ENCODE measurements around the gene FIS1.

Gene FIS1

DNA sequence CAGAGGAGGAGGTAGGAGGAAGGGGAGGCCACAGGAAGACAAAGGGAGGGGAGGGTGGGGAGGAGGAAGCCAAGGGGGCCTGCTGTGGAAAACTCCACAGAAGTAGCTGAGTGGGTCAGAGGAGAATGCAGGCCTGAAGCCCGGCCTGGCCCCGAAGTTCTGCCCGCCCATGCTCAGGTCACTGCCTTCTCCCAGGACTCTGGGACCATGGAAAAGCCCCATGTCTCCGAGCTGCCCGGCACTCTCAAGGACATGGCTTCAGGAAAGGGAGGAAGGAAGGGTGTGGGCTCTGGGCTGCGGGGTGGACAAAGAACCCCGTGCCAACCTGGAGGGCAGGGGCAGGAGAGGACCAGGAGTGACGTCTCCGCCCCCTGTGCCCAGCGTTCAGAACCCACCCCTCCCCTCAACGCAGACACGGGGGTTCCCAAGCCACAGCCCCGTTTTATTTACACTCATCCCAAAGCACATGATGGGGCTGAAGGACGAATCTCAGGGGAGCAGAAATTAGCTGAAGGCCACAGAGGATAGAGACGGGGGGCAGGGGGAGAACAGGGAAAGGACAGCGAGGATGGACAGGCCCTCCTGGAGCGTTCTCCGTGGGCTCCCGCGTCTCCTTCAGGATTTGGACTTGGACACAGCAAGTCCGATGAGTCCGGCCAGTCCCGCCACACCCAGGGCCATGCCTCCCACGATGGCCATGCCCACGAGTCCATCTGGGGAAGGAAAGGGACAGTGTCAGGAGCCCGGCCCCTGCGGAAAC is 5.5 kb downstream of the FIS1 start:
- no peak overlapping the region for H3K4me3 ChIP-seq (ENCODE audit: low read depth, low read length)
- TF ChIP-seq, protein P1, sequence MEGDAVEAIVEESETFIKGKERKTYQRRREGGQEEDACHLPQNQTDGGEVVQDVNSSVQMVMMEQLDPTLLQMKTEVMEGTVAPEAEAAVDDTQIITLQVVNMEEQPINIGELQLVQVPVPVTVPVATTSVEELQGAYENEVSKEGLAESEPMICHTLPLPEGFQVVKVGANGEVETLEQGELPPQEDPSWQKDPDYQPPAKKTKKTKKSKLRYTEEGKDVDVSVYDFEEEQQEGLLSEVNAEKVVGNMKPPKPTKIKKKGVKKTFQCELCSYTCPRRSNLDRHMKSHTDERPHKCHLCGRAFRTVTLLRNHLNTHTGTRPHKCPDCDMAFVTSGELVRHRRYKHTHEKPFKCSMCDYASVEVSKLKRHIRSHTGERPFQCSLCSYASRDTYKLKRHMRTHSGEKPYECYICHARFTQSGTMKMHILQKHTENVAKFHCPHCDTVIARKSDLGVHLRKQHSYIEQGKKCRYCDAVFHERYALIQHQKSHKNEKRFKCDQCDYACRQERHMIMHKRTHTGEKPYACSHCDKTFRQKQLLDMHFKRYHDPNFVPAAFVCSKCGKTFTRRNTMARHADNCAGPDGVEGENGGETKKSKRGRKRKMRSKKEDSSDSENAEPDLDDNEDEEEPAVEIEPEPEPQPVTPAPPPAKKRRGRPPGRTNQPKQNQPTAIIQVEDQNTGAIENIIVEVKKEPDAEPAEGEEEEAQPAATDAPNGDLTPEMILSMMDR (IDR thresholded peaks at IDR 0.05; ENCODE audit: insufficient read depth, low read length, missing control alignments): no peak
- ChIA-PET CTCF (interaction anchor here (1.7 to 3.0 kb wide), 2 partner anchors 47 to 95 kb away, joined by 8 to 13 read pairs; no protein-coding TSS in a partner anchor), POLR2A (no interaction called here)
- no peak for DNase-seq (ENCODE audit: low read depth, low spot score)

DNA sequence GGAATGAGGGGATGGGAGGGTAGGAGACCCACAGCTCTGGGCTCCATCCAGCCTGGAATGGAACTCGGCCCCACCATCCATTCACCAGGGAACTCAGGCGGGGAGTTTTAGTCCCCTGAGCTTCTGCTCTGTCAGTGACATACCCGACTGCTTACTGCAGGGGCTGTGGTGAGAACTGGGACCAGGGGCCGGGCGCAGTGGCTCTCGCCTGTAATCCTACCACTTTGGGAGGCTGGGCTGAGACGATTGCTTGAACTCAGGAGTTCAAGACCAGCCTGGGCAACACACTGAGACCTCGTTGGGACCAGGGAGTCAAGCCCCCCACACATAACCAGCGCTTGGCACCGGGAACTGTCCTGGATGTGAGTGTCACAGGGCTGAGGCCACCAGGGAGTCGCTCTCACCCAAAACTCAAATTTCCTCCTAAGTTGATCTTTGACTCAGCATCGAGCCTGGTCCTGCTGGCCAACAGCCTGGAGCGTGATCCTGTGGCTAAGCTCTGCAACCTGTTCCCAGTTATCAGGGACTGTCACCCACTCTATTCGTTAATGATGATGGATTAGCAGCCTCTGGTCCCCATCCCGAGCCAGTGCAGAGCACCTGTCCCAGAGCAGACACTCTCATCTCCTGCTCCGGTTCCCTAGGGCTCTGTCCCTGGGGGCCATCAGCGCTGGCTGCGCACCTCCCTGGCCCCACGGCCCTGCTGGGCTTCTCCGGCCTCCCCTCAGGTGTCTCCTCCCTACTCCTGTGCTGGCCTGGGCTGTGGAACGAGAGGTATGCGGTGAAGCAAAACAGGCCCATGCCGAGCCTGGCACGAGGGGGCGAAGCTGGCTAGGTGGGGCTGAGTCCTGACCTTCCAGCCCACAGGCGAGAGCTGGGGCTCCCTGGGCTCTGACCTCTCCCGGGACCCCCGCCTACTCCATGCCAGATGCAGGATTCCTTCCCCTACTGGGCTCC is 6.4 kb downstream of the FIS1 start:
- CTCF ChIA-PET: interaction anchor here (0.8 to 3.0 kb wide), 3 partner anchors 20 to 94 kb away, joined by 3 to 13 read pairs (median 8); partner anchors contain the start of gene ZNHIT1

DNA sequence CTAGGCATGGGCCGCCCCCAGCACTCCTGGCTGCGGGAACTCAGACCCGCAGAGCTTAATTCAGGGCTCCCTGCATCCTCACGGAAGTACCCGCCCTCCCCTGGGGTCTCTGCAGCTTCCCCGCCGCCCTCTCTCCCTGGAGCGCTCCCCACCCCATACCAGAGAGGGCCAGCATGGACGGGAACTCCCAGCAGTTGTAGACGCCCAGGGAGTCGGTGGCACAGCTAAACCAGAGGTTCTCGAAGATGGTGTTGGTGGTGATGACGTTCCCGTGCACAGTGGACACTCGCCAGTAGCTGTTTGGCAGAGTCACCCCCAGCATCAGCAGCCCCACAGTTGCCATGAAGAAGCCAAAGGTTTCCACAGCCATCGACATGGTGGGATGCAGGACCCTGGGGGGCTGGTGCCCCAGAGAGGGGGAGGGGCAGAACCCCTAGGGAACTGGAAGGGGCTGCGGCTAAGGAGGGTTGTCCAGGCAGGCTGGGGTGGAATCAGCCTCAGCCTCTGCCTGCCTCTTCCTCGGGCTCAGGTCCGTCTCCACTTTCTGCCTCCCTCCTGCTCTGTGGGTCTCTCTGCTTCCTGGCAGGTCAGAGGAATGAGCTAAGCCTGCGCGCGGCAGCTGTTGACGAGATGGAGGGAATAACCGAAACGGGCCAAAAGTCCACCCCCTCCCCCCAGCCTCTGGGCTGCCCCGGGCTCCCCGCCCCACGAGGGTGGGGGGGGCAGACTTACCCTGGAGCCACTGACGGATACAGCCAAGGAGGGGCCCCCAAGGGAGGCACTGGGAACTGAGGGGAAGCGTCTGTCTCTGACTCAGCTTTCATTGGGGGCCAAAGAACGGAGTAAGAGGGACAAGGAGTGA is 7.4 kb downstream of the FIS1 start, which contains the start of gene CLDN15:
Gene CLDN15, minus strand, starts transcription at position 597 of the 862 bp plus-strand sequence. Its CDS starts 221 bp downstream, at position 376.
- TF ChIP-seq, protein P1 (IDR thresholded peaks at IDR 0.05; ENCODE audit: insufficient read depth, low read length, missing control alignments): no peak
- H3K4me3 ChIP-seq (ENCODE audit: low read depth, low read length): no peak within 1 kb of the TSS
- ChIA-PET CTCF (interaction anchor here (0.8 to 3.0 kb wide), 3 partner anchors 9 to 93 kb away, joined by 3 to 13 read pairs (median 4); partner anchors contain the start of gene ZNHIT1), POLR2A (interaction anchor here (0.9 kb wide), 1 partner anchor 11 kb away, joined by 4 read pairs; no protein-coding TSS in a partner anchor)
- no peak for DNase-seq (ENCODE audit: low read depth, low spot score)

More for the DNA sequence above, 6.4 kb downstream of the FIS1 start:
- TF ChIP-seq, protein P1 (IDR thresholded peaks at IDR 0.05; ENCODE audit: insufficient read depth, low read length, missing control alignments): no peak
- POLR2A ChIA-PET: interaction anchor here (0.9 kb wide), 1 partner anchor 12 kb away, joined by 4 read pairs; no protein-coding TSS in a partner anchor
- no peak overlapping the region for H3K4me3 ChIP-seq (ENCODE audit: low read depth, low read length)
- DNase-seq (ENCODE audit: low read depth, low spot score): no peak

DNA sequence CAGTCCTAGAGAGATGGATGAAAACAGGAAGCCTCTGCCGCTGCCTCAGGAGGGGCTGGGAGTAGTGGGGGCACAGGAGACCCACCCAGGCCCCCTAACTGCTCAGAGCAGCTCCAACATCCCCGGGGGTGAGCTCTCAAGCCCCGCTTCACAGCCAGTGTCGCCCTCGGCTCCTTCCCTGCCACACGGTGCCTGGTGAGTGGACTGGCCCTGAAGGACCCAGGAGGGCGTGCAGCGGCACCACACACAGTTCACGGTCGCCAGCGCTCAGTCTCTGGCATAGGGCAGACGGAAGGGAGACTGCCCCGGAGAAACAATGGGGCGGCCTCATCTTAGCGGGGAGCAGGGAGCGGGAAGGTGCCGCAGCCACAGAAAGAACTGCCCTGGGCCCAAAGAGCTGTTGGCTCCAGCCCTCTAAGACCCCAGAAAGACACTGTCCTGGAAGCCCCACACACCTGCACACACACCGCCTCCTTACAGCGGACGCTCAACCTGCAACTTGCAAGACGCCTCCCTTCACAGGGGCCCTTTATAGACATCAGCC is 8.5 kb downstream of the FIS1 start:
- no peak for DNase-seq (ENCODE audit: low read depth, low spot score)
- no peak overlapping the region for H3K4me3 ChIP-seq (ENCODE audit: low read depth, low read length)
- TF ChIP-seq, protein P1 (IDR thresholded peaks at IDR 0.05; ENCODE audit: insufficient read depth, low read length, missing control alignments): no peak
- POLR2A ChIA-PET: interaction anchor here (0.6 kb wide), 1 partner anchor 9 kb away, joined by 3 read pairs; no protein-coding TSS in a partner anchor
- CTCF ChIA-PET: interaction anchor here (1.4 to 7.7 kb wide), 3 partner anchors 8 to 92 kb away, joined by 4 to 64 read pairs (median 13); partner anchors contain the start of gene FIS1

DNA sequence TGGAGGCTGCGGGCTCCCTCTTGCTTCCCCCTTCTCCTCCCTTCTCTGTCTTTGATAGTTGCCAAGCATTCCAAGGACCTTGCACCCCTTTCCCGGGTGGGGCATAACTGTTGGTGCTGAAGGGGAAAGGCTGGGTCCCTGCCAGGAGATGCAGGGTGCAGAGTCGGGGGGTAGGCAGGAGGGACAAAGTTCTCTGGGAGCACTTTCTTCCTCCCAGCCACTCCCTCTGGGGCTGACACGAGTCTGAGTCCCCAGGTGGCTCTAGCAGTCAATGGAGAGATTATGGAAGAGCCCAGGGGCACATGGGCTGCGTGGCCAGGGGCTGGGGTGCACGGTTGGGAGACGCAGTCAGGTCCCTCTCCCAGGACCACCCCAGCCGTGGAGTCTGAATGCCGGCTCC is 9.4 kb downstream of the FIS1 start:
- DNase-seq (ENCODE audit: low read depth, low spot score): no peak
- CTCF ChIA-PET: interaction anchor here (0.7 to 7.7 kb wide), 4 partner anchors 9 to 91 kb away, joined by 3 to 64 read pairs (median 6); partner anchors contain the start of gene FIS1
- POLR2A ChIA-PET: interaction anchor here (0.6 to 0.7 kb wide), 2 partner anchors 10 to 17 kb away, joined by 3 read pairs; partner anchors contain the start of gene ZNHIT1
- TF ChIP-seq, protein P1 (IDR thresholded peaks at IDR 0.05; ENCODE audit: insufficient read depth, low read length, missing control alignments): no peak
- no peak overlapping the region for H3K4me3 ChIP-seq (ENCODE audit: low read depth, low read length)

Data from AG04449 (cell line).